Motor neuron (in vitro differentiated cells): ENCODE measurements around the gene DNASE1L2. TPM values are rescaled to one million over a fixed set of nuclear protein-coding genes. Genes with fewer than 3 reads are reported as not detected.
"Not testable (repeated sequence)": the region's sequence is repeated elsewhere in the genome, so short reads cannot be mapped to it uniquely, and the experiment has no call there.

Experiments
- ATAC-seq, 8 experiments: fragments of 200-7000 bp; cut with Tn5 transposase; replicated peaks in 6 of 8; 2 replicates each; pipeline ENCODE4 v1.8.0; 2021; ENCODE audit warnings: mild to moderate bottlenecking in 8 of 8, moderate library complexity in 8 of 8
- H3K27ac ChIP-seq, 2 donors: fragments of 250-450 bp; sonication (Bioruptor Pico); 2 replicates each; pipeline ENCODE4 v1.9.0; 2021; ENCODE audit warnings: antibody characterized with exemption in 2 of 2, mild to moderate bottlenecking in 2 of 2, moderate library complexity in 1 of 2
- H3K4me1 ChIP-seq, 2 donors: fragments of 250-450 bp; sonication (Bioruptor Pico); replicated peaks in 1 of 2; 2 replicates each; pipeline ENCODE4 v1.6.1; 2021; ENCODE audit warnings: antibody characterized with exemption in 2 of 2, mild to moderate bottlenecking in 2 of 2, moderate library complexity in 1 of 2
- H3K4me3 ChIP-seq, 5 donors: fragments of 250-450 bp; sonication (Bioruptor Pico); 2 replicates each; pipeline ENCODE4 v1.9.0; 2021; ENCODE audit warnings: antibody characterized with exemption in 5 of 5, mild to moderate bottlenecking in 5 of 5, moderate library complexity in 4 of 5
- WGBS, 10 experiments: fragments of 450-650 bp; shearing (Covaris generic); methylation state at CpG; one replicate each; pipeline ENCODE4 v1.0.0; 2022; 5-methylcytosine and 5-hydroxymethylcytosine counted together
- in situ Hi-C, 9 experiments: fragments of 400-800 bp; cut with MboI; loops; one replicate each; pipeline ENCODE4 v1.15.0; 2021; ENCODE audit warnings: low sequenced_read_pairs in 9 of 9, low pct_unique_long_range_greater_than_20kb in 2 of 9; ENCODE audit not compliant: unreplicated experiment in 9 of 9
- total RNA-seq, 8 experiments: library from RNA; unstranded; fragments of 300-600 nt; gene quantifications; 2 replicates each; pipeline versions ENCODE4 v1.2.3 to v1.2.4, GENCODE V29; 2022

The DNASE1L2 gene
- total RNA-seq, 8 experiments from 2014 or later = 0.61 to 3.0 (median 1.2) TPM

GRCh38 chr16:2233046-2233775 lies 3.0 kb upstream of the DNASE1L2 start:
- no peak overlapping the region for H3K4me3 ChIP-seq
- no peak overlapping the region for H3K27ac ChIP-seq
- in situ Hi-C loops = no loop called here
- ATAC-seq = no peak
- H3K4me1 ChIP-seq = peaks cover 13 to 24% of the 10 kb centered on the region in 2 donors
- 80 to 94% methylated on average over 2 to 3 of the region's 28 CpGs; no CpG with 5 or more reads in 8 of the 10 experiments for WGBS, 10 experiments

- Histone ChIP-seq H3K4me3 (no peak overlapping the region), H3K27ac (no peak overlapping the region), H3K4me1 (peaks cover 13 to 25% of the 10 kb centered on the region in 2 donors)
- ATAC-seq = no peak
- 80 to 100% (median 95%) methylated on average over 1 to 19 of the region's 51 CpGs; no CpG with 5 or more reads in 4 of the 10 experiments for WGBS, 10 experiments
- in situ Hi-C loops = no loop called here
Measured at GRCh38 chr16:2233872-2234812, 2.1 kb upstream of the DNASE1L2 start.

GRCh38 chr16:2234813-2235170 lies 1.5 kb upstream of the DNASE1L2 start:
- no peak for ATAC-seq
- Histone ChIP-seq H3K4me1 (peaks cover 13 to 25% of the 10 kb centered on the region in 2 donors), H3K4me3 (no peak overlapping the region), H3K27ac (no peak overlapping the region)
- in situ Hi-C loops = no loop called here
- WGBS, 10 experiments = no CpG with 5 or more reads among the region's 18 CpGs

- Histone ChIP-seq H3K4me1 (peaks cover 13 to 25% of the 10 kb centered on the region in 2 donors), H3K27ac (no peak overlapping the region), H3K4me3 (no peak overlapping the region)
- ATAC-seq = no peak
- in situ Hi-C loops = no loop called here
- 77 to 93% (median 90%) methylated on average over 2 to 10 of the region's 28 CpGs; no CpG with 5 or more reads in 5 of the 10 experiments for WGBS, 10 experiments
Measured at GRCh38 chr16:2235234-2235651, 1.0 kb upstream of the DNASE1L2 start.

- Histone ChIP-seq H3K4me1 (peaks cover 13 to 25% of the 10 kb centered on the region in 2 donors), H3K4me3 (peak overlapping the region in 1 of 5 donors; percentile 19), H3K27ac (no peak overlapping the region)
- no peak for ATAC-seq
- in situ Hi-C loops = no loop called here
- WGBS, 10 experiments = 44 to 100% methylated on average over 1 to 3 of the region's 19 CpGs; no CpG with 5 or more reads in 8 of the 10 experiments
Measured at GRCh38 chr16:2235695-2236336, 428 bp upstream of the DNASE1L2 start.

GRCh38 chr16:2237102-2237482 lies 848 bp downstream of the DNASE1L2 start:
- ATAC-seq = no peak
- H3K4me3 ChIP-seq = peak overlapping the region in 2 of 5 donors; percentile 19 to 23
- no CpG with 5 or more reads among the region's 40 CpGs for WGBS, 10 experiments

GRCh38 chr16:2237493-2238149 lies 1.4 kb downstream of the DNASE1L2 start:
- ATAC-seq = peak in 4 of 8 experiments; percentile 2 to 20 (median 16)
- 30% methylated on average over 13 of the region's 65 CpGs; no CpG with 5 or more reads in 9 of the 10 experiments for WGBS, 10 experiments
- in situ Hi-C loops = no loop called here
- Histone ChIP-seq H3K4me1 (peaks cover 13 to 25% of the 10 kb centered on the region in 2 donors), H3K4me3 (peak overlapping the region in 1 of 5 donors; percentile 23), H3K27ac (no peak overlapping the region)

More at GRCh38 chr16:2237102-2237482, 848 bp downstream of the DNASE1L2 start:
- Histone ChIP-seq H3K4me1 (peaks cover 13 to 25% of the 10 kb centered on the region in 2 donors), H3K27ac (no peak overlapping the region)
- in situ Hi-C loops = no loop called here

- H3K27ac ChIP-seq = no peak overlapping the region
- ATAC-seq = peak in 4 of 8 experiments; percentile 2 to 8 (median 4)
- H3K4me3 ChIP-seq = no peak overlapping the region
- peaks cover 13 to 25% of the 10 kb centered on the region in 2 donors for H3K4me1 ChIP-seq
- WGBS, 10 experiments = 52 to 73% (median 65%) methylated on average over 2 to 3 of the region's 18 CpGs; no CpG with 5 or more reads in 7 of the 10 experiments
- in situ Hi-C loops = no loop called here
Measured at GRCh38 chr16:2238150-2238837, 2.0 kb downstream of the DNASE1L2 start.

GRCh38 chr16:2238838-2239675 lies 2.8 kb downstream of the DNASE1L2 start:
- peak in 5 of 8 experiments; percentile 4 to 22 (median 9) for ATAC-seq
- Histone ChIP-seq H3K4me1 (peaks cover 13 to 25% of the 10 kb centered on the region in 2 donors), H3K4me3 (no peak overlapping the region), H3K27ac (no peak overlapping the region)
- WGBS, 10 experiments = 47 to 100% (median 86%) methylated on average over 2 to 4 of the region's 15 CpGs; no CpG with 5 or more reads in 5 of the 10 experiments
- in situ Hi-C loops = no loop called here

- H3K27ac ChIP-seq, ATAC-seq, in situ Hi-C loops, H3K4me3 ChIP-seq: not testable (repeated sequence)
- H3K4me1 ChIP-seq = peaks cover 13 to 25% of the 10 kb centered on the region in 2 donors
- 80 to 100% (median 95%) methylated on average over 1 to 8 of the region's 9 CpGs; no CpG with 5 or more reads in 3 of the 10 experiments for WGBS, 10 experiments
Measured at GRCh38 chr16:2240331-2240730, 4.1 kb downstream of the DNASE1L2 start.

- WGBS, 10 experiments = 87 to 100% (median 88%) methylated on average over 2 to 7 of the region's 11 CpGs; no CpG with 5 or more reads in 7 of the 10 experiments
- ATAC-seq = peak in 1 of 8 experiments; percentile 12
- Histone ChIP-seq H3K4me1 (peaks cover 0 to 7% of the 10 kb centered on the region in 2 donors), H3K4me3 (no peak overlapping the region), H3K27ac (no peak overlapping the region)
- in situ Hi-C loops = no loop called here
Measured at GRCh38 chr16:2242598-2242997, 6.4 kb downstream of the DNASE1L2 start.
